ENCODE data around the gene ATL1. TPM values are rescaled to one million over a fixed set of nuclear protein-coding genes. Genes with fewer than 3 reads are reported as not detected.

The ATL1 gene
- total and polyA plus RNA-seq, 2 donors, result 1.5 to 2.6 TPM

DNA sequence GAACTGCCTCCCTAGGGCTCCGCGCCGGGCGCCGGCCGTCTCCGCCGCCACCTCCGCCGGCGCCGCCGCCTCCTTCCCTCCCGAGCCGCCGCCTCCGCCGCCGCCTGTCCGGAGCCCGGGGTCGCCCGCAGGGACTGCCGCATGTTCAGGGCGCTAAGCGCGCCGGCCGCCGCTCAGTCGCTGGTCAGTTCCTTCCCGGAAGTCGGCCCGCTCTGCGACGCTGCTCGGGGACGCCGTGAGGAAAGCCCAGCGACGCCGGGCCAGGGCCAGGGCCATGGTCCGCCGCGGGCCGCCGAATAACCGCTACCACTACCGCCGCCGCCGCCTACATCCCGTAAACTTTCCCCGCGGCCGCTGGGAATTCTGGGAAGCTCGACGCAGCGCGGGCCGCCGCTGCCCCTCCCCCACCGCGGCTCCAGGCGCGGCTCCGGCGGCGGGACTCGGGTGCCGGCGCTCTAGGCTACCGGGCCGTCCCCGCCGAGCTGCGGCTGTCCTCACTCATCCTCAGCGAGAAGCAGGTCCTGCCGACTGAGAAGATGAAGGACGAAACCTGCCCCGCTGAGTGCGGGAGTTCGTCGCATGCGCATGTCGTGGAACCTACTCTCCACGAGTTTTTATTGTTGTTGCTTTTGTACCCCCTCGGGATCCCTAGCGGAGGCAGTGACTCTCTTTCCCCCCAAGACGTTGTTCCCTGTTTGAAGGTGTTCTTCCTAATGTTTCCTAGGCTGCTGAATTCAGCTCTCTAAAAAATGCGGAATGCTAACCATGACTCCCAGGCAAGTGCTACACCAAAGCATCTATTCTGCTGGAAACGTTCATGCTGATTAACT lies 108.3 kb downstream of the ATL1 start, which contains the start of gene SAV1:
Gene SAV1 (minus strand): TSS at position 311 of the 830 bp plus-strand sequence. CDS start 339 bp downstream, outside the sequence.
- Histone ChIP-seq H3K4me3 (ENCODE audit: low read length in 2 of 2) (peak within 1 kb of the TSS; percentile 62 to 84), H3K9me3 (ENCODE audit: control insufficient read depth in 2 of 2, insufficient read depth in 1 of 2, low read length in 1 of 2) (no peaks in the 10 kb centered on the region), H3K36me3 (ENCODE audit: control insufficient read depth in 2 of 2, insufficient read depth in 2 of 2, low read length in 1 of 2) (no peaks in the 10 kb centered on the region), H3K27ac (ENCODE audit: low read depth in 1 of 2, low read length in 1 of 2) (peak within 1 kb of the TSS; percentile 71 to 86), H3K27me3 (ENCODE audit: control insufficient read depth in 2 of 2, insufficient read depth in 1 of 2, low read length in 1 of 2) (peaks cover 0 to 15% of the 10 kb centered on the region in 2 donors), H3K4me1 (ENCODE audit: control insufficient read depth in 2 of 2, insufficient read depth in 2 of 2, low read length in 2 of 2) (peaks cover 0 to 11% of the 10 kb centered on the region in 2 donors)
- under 1% methylated on average over 92 of the region's 92 CpGs for WGBS
- DNase-seq (ENCODE audit: low read depth in 6 of 9, low spot score in 9 of 9), result peak in 6 of 9 donors; percentile 29 to 66 (median 36)

DNA sequence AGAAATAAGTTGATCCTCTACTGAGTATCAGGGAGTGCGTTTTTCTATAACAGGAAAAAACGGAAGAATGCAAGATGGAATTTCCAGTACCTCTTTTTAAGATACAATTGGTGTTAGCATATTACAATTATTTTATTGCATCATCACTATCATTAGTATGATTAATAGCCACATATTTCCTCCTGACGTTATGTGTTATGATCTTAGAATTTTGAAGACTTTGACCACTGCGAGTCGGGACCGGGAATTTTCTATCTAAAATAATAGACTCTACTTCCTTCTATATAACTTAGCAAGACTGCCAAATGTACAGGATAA lies 108.8 kb downstream of the ATL1 start:
- Histone ChIP-seq H3K9me3 (ENCODE audit: control insufficient read depth in 2 of 2, insufficient read depth in 1 of 2, low read length in 1 of 2) (no peaks in the 10 kb centered on the region), H3K4me1 (ENCODE audit: control insufficient read depth in 2 of 2, insufficient read depth in 2 of 2, low read length in 2 of 2) (peaks cover 0 to 11% of the 10 kb centered on the region in 2 donors), H3K36me3 (ENCODE audit: control insufficient read depth in 2 of 2, insufficient read depth in 2 of 2, low read length in 1 of 2) (no peaks in the 10 kb centered on the region), H3K27me3 (ENCODE audit: control insufficient read depth in 2 of 2, insufficient read depth in 1 of 2, low read length in 1 of 2) (peaks cover 0 to 15% of the 10 kb centered on the region in 2 donors), H3K4me3 (ENCODE audit: low read length in 2 of 2) (peak overlapping the region; percentile 62 to 84), H3K27ac (ENCODE audit: low read depth in 1 of 2, low read length in 1 of 2) (no peak overlapping the region)
- no peak for DNase-seq (ENCODE audit: low read depth in 6 of 9, low spot score in 9 of 9)
- WGBS, result 31% methylated on average over 6 of the region's 6 CpGs

DNA sequence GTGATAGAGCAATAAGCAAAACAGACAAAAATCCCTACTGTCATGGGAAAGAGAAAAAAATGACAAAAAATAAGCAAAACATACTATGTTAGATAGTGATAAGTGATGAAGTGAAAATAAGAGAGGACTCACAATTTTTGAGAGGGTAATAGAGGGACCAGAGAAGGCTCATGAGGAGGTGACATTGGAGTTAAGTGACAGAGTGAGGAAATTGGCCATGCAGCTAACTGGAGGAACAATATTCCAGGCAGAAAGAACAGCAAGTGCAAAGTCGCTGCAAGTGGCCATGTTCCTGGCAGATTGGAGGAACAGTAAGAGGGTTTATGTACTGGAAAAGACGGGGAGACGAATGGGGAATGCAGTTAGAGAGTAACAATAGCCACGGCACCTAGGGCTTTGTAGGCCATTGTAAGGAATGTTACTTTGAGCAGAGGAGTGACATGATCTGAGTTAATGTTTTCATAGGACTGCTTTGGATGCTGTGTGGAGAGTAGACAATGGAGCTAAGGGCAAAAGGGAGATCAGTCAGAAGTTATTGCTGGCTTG lies 109.6 kb downstream of the ATL1 start:
- Histone ChIP-seq H3K9me3 (ENCODE audit: control insufficient read depth in 2 of 2, insufficient read depth in 1 of 2, low read length in 1 of 2) (no peaks in the 10 kb centered on the region), H3K27ac (ENCODE audit: low read depth in 1 of 2, low read length in 1 of 2) (no peak overlapping the region), H3K4me3 (ENCODE audit: low read length in 2 of 2) (no peak overlapping the region), H3K36me3 (ENCODE audit: control insufficient read depth in 2 of 2, insufficient read depth in 2 of 2, low read length in 1 of 2) (no peaks in the 10 kb centered on the region), H3K27me3 (ENCODE audit: control insufficient read depth in 2 of 2, insufficient read depth in 1 of 2, low read length in 1 of 2) (peaks cover 0 to 15% of the 10 kb centered on the region in 2 donors), H3K4me1 (ENCODE audit: control insufficient read depth in 2 of 2, insufficient read depth in 2 of 2, low read length in 2 of 2) (peaks cover 0 to 11% of the 10 kb centered on the region in 2 donors)
- no peak for DNase-seq (ENCODE audit: low read depth in 6 of 9, low spot score in 9 of 9)
- WGBS, result 98% methylated on average over 4 of the region's 4 CpGs

DNA sequence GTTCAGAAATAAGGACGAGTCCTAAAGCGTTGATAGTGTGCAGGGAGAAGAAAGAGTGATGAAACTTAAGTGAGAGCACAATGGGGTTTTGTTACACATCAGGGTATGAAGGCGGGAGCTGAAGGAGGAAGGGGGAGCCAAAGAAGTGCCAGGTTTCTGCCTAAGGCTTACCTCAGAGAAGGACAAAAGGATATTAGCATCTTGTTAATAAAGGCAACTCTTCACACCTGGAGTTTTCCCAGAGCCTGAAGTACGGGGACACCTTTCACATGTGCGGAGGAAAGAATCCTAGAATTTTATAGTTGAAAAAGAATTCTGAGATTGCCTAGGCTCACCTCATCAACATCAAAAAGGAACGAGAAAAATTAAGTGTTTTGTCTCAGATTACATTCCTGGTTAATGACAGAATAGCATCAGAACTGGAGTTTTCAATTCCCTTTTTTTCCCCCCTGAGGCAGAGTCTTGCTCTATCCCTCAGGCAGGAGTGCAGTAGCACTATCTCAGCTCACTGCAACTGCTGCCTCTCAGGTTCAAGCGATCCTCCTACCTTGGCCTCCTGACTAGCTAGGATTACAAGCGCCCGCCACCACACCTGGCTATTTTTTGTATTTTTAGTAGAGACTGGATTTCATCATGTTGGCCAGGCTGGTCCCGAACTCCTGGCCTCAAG lies 110.4 kb downstream of the ATL1 start:
- Histone ChIP-seq H3K27me3 (ENCODE audit: control insufficient read depth in 2 of 2, insufficient read depth in 1 of 2, low read length in 1 of 2) (peaks cover 0 to 15% of the 10 kb centered on the region in 2 donors), H3K4me1 (ENCODE audit: control insufficient read depth in 2 of 2, insufficient read depth in 2 of 2, low read length in 2 of 2) (peaks cover 0 to 11% of the 10 kb centered on the region in 2 donors), H3K36me3 (ENCODE audit: control insufficient read depth in 2 of 2, insufficient read depth in 2 of 2, low read length in 1 of 2) (no peaks in the 10 kb centered on the region), H3K4me3 (ENCODE audit: low read length in 2 of 2) (no peak overlapping the region), H3K27ac (ENCODE audit: low read depth in 1 of 2, low read length in 1 of 2) (no peak overlapping the region), H3K9me3 (ENCODE audit: control insufficient read depth in 2 of 2, insufficient read depth in 1 of 2, low read length in 1 of 2) (no peaks in the 10 kb centered on the region)
- DNase-seq (ENCODE audit: low read depth in 6 of 9, low spot score in 9 of 9), result no peak
- 94% methylated on average over 10 of the region's 10 CpGs for WGBS

DNA sequence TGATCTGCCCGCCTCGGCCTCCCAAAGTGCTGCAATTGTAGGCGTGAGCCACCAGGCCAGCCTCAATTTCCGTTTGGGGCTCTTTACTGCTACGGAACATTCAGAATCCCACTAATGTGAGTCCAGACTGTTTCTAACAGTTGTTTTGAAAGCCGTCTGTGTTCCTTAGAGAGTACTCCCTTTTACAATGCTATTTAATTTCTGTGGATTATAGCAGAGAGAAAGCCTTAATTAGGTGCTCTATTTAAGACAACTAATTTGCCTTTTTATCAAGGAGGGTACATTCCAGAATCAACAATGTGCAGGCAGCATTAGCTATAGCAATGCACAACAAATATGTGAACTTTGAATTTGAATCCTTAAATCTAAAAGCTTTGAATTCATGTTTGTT lies 110.9 kb downstream of the ATL1 start:
- H3K4me3 ChIP-seq (ENCODE audit: low read length in 2 of 2), result no peak overlapping the region
- WGBS, result 98% methylated on average over 6 of the region's 6 CpGs

DNA sequence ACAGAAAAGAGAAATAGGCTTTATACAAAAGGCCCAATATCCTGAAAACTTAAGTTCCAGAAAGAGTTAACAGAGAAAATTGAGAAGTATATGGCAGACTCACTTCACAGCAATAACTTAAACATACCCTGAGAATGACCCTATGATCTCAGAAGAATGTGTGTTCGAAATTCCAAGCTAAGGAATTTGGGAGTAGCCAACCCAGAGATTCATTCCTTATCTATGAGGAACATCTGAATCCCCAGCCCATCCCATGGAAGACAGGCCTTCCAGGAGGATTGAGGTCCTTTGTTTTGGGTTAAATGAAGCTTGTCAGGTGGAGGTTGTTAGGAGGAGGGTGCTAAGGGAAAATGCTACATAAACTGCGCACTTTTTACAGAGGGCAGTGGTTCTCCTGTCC lies 115.7 kb downstream of the ATL1 start:
- Histone ChIP-seq H3K9me3 (ENCODE audit: control insufficient read depth in 2 of 2, insufficient read depth in 1 of 2, low read length in 1 of 2) (no peaks in the 10 kb centered on the region), H3K27ac (ENCODE audit: low read depth in 1 of 2, low read length in 1 of 2) (no peak overlapping the region), H3K36me3 (ENCODE audit: control insufficient read depth in 2 of 2, insufficient read depth in 2 of 2, low read length in 1 of 2) (no peaks in the 10 kb centered on the region), H3K4me3 (ENCODE audit: low read length in 2 of 2) (no peak overlapping the region), H3K27me3 (ENCODE audit: control insufficient read depth in 2 of 2, insufficient read depth in 1 of 2, low read length in 1 of 2) (no peaks in the 10 kb centered on the region), H3K4me1 (ENCODE audit: control insufficient read depth in 2 of 2, insufficient read depth in 2 of 2, low read length in 2 of 2) (no peaks in the 10 kb centered on the region)
- WGBS, result 97% methylated on average over 2 of the region's 2 CpGs
- no peak for DNase-seq (ENCODE audit: low read depth in 6 of 9, low spot score in 9 of 9)

More for the DNA sequence above, 110.9 kb downstream of the ATL1 start:
- H3K27me3 ChIP-seq (ENCODE audit: control insufficient read depth in 2 of 2, insufficient read depth in 1 of 2, low read length in 1 of 2), result peaks cover 0 to 15% of the 10 kb centered on the region in 2 donors
- H3K36me3 ChIP-seq (ENCODE audit: control insufficient read depth in 2 of 2, insufficient read depth in 2 of 2, low read length in 1 of 2), result no peaks in the 10 kb centered on the region
- H3K4me1 ChIP-seq (ENCODE audit: control insufficient read depth in 2 of 2, insufficient read depth in 2 of 2, low read length in 2 of 2), result peaks cover 0 to 11% of the 10 kb centered on the region in 2 donors
- H3K27ac ChIP-seq (ENCODE audit: low read depth in 1 of 2, low read length in 1 of 2), result no peak overlapping the region
- no peak for DNase-seq (ENCODE audit: low read depth in 6 of 9, low spot score in 9 of 9)
- no peaks in the 10 kb centered on the region for H3K9me3 ChIP-seq (ENCODE audit: control insufficient read depth in 2 of 2, insufficient read depth in 1 of 2, low read length in 1 of 2)

DNA sequence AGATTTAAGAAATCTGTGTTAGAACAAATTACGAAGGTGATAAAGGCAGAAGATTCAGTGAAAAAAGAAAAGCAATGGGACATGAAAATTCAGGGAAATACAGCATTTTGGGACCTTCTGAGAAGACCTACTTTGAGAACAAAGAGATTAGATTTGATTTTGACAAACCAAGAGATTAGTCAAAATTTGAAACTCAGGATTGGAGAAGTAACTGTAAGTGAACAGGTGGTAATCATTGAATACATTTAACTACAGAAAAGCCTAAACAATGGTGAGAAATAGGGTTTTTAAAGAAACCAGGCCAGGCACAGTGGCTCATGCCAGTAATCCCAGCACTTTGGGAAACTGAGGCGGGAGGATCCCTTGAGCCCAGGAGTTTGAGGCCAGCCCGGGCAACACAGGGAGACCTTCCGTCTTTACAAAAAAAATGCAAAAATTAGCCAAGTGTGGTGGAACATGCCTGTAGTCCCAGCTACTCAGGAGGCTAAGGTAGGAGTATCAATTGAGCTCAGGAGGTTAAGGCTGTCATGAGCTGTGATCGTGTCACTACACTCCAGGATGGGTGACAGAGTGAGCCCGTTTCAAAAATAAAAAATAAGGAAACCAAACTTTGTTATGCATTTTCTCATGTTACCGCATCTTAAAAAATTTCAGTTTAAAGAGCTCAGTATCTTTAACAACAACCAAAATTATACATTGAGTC lies 117.0 kb downstream of the ATL1 start:
- no peak for DNase-seq (ENCODE audit: low read depth in 6 of 9, low spot score in 9 of 9)
- 70% methylated on average over 7 of the region's 7 CpGs for WGBS
- Histone ChIP-seq H3K4me3 (ENCODE audit: low read length in 2 of 2) (no peak overlapping the region), H3K36me3 (ENCODE audit: control insufficient read depth in 2 of 2, insufficient read depth in 2 of 2, low read length in 1 of 2) (no peaks in the 10 kb centered on the region), H3K9me3 (ENCODE audit: control insufficient read depth in 2 of 2, insufficient read depth in 1 of 2, low read length in 1 of 2) (no peaks in the 10 kb centered on the region), H3K27me3 (ENCODE audit: control insufficient read depth in 2 of 2, insufficient read depth in 1 of 2, low read length in 1 of 2) (no peaks in the 10 kb centered on the region), H3K4me1 (ENCODE audit: control insufficient read depth in 2 of 2, insufficient read depth in 2 of 2, low read length in 2 of 2) (no peaks in the 10 kb centered on the region), H3K27ac (ENCODE audit: low read depth in 1 of 2, low read length in 1 of 2) (no peak overlapping the region)

DNA sequence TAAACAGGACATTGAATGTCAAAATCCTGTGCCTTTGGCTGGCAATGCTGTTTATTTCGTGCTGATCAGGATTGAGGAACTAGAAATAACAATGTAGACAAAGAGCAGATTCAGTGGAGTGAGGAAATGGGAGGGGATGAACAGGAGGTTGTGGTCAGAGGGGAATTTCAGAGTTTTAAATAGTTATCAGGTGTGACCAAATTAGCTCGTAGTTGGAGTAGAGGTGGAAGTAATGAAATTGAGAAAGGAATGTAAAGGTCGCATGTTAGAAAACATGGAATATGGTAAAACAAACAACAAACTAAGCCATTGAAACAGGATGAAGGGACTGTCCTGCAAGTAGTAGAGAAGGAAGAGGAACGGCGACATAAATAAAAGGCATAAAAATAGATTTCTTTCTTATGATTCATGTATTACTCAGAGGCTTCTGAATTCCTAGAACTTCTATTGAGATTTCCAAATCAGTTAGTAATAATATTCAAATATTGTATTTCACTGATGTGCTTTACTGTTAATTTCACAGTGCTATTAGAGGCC lies 117.7 kb downstream of the ATL1 start:
- Histone ChIP-seq H3K4me1 (ENCODE audit: control insufficient read depth in 2 of 2, insufficient read depth in 2 of 2, low read length in 2 of 2) (no peaks in the 10 kb centered on the region), H3K27me3 (ENCODE audit: control insufficient read depth in 2 of 2, insufficient read depth in 1 of 2, low read length in 1 of 2) (no peaks in the 10 kb centered on the region), H3K9me3 (ENCODE audit: control insufficient read depth in 2 of 2, insufficient read depth in 1 of 2, low read length in 1 of 2) (no peaks in the 10 kb centered on the region), H3K36me3 (ENCODE audit: control insufficient read depth in 2 of 2, insufficient read depth in 2 of 2, low read length in 1 of 2) (no peaks in the 10 kb centered on the region), H3K4me3 (ENCODE audit: low read length in 2 of 2) (no peak overlapping the region), H3K27ac (ENCODE audit: low read depth in 1 of 2, low read length in 1 of 2) (peak overlapping the region in 1 of 2 donors; percentile 25)
- WGBS, result 19% methylated on average over 5 of the region's 5 CpGs
- peak in 1 of 9 donors; percentile 3 for DNase-seq (ENCODE audit: low read depth in 6 of 9, low spot score in 9 of 9)
